Muscle layer of colon (tissue), 2 donors: ENCODE data around the gene SH3GL3.

ENCODE experiments used
- H3K27ac ChIP-seq: one replicate; pipeline ENCODE4 v1.7.0; 2013; ENCODE audit warnings: low read depth, mild to moderate bottlenecking, low read length, moderate library complexity
- H3K27me3 ChIP-seq, 2 donors: one replicate each; pipeline ENCODE4 v1.7.0; 2013; ENCODE audit warnings: low read length in 2 of 2, mild to moderate bottlenecking in 2 of 2; ENCODE audit not compliant: insufficient read depth in 2 of 2, control insufficient read depth in 1 of 2
- H3K36me3 ChIP-seq: one replicate; pipeline ENCODE4 v1.7.0; 2013; ENCODE audit warnings: mild to moderate bottlenecking, low read length; ENCODE audit not compliant: insufficient read depth
- H3K4me1 ChIP-seq: one replicate; pipeline ENCODE4 v1.7.0; 2013; ENCODE audit warnings: mild to moderate bottlenecking, low read length; ENCODE audit not compliant: insufficient read depth
- H3K4me3 ChIP-seq, 2 donors: one replicate each; pipeline ENCODE4 v1.7.0; 2013; ENCODE audit warnings: low read length in 2 of 2, low read depth in 1 of 2, mild to moderate bottlenecking in 1 of 2, moderate library complexity in 1 of 2
- H3K9ac ChIP-seq: one replicate; pipeline ENCODE4 v1.7.0; 2013; ENCODE audit warnings: low read length
- H3K9me3 ChIP-seq: one replicate; pipeline ENCODE4 v1.7.0; 2013; ENCODE audit warnings: mild to moderate bottlenecking, low read length
- donor health status: abdominal sarcoma.
- donor health status: Adenocarcinoma of cecum.

Gene SH3GL3

DNA sequence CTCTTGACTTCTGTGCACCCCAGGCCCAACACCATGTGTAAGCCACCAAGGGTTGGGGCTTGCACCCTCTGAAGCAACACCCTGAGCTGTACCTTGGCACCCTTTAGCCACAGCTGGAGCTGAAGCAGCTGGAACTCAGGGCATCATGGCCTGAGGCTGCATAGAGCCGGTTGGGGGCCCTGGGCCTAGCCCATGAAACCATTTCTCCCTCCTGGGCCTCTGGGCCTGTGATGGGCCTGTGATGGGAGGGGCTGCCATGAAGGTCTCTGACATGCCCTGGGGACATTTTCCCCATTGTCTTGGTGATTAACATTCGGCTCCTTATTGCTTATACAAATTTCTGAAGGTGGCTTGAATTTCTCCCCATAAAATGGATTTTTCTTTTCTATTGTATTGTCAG is 184.4 kb downstream of the SH3GL3 start:
- no peak overlapping the region for H3K9ac ChIP-seq
- H3K27me3 ChIP-seq: no peaks in the 10 kb centered on the region
- H3K36me3 ChIP-seq: no peaks in the 10 kb centered on the region
- H3K27ac ChIP-seq: no peak overlapping the region
- no peaks in the 10 kb centered on the region for H3K9me3 ChIP-seq
- no peaks in the 10 kb centered on the region for H3K4me1 ChIP-seq
- no peak overlapping the region for H3K4me3 ChIP-seq

DNA sequence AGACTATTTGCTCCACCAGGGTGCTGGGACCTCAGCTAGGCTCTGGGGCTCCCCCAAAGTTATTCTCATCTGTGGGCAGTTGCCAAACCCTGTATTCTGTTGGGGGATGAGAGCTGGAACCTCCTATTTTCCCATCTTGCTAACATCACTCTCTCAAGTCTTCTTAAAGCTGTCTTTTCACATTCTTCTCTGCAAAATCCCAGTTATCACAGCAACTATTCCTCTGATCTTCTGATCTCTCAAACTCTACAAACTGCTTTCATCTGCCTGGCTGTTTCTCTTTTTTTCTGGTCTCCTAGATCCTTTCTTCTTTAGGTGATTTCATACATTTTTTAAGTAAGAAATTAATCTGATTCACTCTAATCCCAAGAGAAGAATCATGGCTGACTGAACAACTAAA is 196.1 kb downstream of the SH3GL3 start:
- no peak overlapping the region for H3K4me3 ChIP-seq
- H3K36me3 ChIP-seq: no peaks in the 10 kb centered on the region
- H3K4me1 ChIP-seq: no peaks in the 10 kb centered on the region
- no peak overlapping the region for H3K27ac ChIP-seq
- H3K9me3 ChIP-seq: peaks cover 4% of the 10 kb centered on the region
- no peaks in the 10 kb centered on the region for H3K27me3 ChIP-seq
- no peak overlapping the region for H3K9ac ChIP-seq

DNA sequence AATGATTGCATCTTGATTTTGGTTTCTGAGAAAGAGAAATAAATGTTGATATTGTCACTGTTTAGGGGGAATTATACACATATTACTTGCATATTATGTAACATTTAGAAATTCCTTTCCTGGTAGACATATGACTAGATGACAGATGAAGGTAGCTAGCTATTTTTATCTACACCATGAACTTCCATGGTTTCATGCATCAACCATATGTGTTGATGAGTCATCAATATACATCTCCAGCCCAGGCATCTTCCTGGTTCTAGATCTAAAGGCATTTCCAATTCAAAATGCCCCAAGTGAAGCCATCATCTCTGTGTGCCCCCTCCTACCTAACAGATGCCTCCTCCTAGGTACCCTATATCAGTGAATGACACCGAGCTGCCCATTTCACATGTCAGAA is 197.3 kb downstream of the SH3GL3 start:
- Histone ChIP-seq H3K4me3 (no peak overlapping the region), H3K36me3 (no peaks in the 10 kb centered on the region), H3K9ac (no peak overlapping the region), H3K27me3 (no peaks in the 10 kb centered on the region), H3K27ac (no peak overlapping the region), H3K4me1 (no peaks in the 10 kb centered on the region), H3K9me3 (peaks cover 4% of the 10 kb centered on the region)

DNA sequence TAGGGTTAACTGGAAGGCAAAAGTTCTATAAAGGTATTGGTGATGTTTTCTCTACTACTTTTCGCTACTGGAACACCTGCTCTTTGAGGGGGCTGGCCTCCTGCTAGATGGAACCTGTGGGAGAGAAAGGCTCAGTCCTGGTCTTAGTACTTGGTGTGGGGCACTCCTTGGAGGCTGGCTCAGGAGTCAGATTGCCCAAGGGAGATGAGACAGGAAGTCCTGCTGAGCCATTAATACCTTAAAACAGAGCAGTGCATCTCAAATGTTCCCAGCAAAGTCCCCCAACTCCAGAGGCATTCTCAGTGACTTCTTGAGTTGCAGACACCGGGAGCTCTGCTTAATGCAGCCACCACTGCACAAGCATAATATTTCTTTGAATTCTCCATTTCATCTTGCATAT is 203.7 kb downstream of the SH3GL3 start:
- Histone ChIP-seq H3K36me3 (peaks cover 3% of the 10 kb centered on the region), H3K27ac (no peak overlapping the region), H3K9ac (no peak overlapping the region), H3K4me1 (peaks cover 8% of the 10 kb centered on the region), H3K27me3 (no peaks in the 10 kb centered on the region), H3K4me3 (no peak overlapping the region), H3K9me3 (no peaks in the 10 kb centered on the region)

DNA sequence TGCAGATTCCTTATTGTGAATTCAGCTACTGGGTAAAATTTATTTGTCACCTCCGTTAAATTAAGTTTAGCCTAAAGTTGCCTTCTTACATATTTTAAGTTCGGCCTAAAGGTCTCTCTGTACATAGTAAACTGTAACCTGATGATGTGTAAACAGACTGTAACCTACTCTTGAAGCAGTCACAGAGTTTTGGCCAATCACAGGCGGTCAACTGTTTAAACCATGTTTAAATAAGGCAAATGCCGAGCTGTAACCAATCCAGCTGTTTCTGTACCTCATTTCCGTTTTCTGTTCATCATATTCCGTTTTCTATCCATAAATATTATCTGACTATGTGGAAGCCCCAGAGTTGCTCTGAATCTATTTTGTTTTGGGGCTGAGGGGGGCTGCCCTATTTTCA is 204.4 kb downstream of the SH3GL3 start:
- H3K27ac ChIP-seq: no peak overlapping the region
- no peaks in the 10 kb centered on the region for H3K27me3 ChIP-seq
- no peaks in the 10 kb centered on the region for H3K9me3 ChIP-seq
- peaks cover 14% of the 10 kb centered on the region for H3K4me1 ChIP-seq
- H3K36me3 ChIP-seq: peaks cover 9% of the 10 kb centered on the region
- no peak overlapping the region for H3K4me3 ChIP-seq
- H3K9ac ChIP-seq: no peak overlapping the region

DNA sequence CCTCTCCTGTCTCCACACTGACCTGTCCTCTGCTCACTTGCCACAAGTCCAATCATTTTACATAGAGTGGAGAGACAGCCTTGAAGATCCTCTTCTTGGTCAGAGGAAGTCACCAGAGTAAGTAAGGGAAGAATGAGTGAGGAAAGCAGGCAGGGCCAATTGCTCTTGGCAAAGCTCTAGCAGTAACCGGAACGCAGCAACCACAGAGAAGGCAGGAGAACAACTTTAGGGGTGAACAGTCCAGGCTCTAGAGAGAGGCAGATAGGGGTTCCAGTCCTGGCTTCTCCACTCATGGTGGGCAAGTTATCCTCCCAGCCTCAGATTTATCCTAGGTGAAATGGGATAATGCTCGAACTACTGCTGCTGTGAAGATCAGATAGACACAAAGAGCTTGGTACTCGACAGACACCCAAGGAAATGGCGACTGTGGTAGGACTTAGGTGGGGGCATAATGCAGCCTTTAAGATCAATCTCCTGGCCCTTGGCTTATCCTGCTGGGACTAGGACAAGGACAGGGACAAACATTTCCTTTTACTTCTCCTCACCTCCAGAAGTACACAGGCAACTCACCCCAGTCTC is 205.6 kb downstream of the SH3GL3 start:
- Histone ChIP-seq H3K4me3 (no peak overlapping the region), H3K27me3 (no peaks in the 10 kb centered on the region), H3K9ac (no peak overlapping the region), H3K36me3 (peaks cover 16% of the 10 kb centered on the region), H3K27ac (peak overlapping the region; percentile 66), H3K4me1 (peaks cover 25% of the 10 kb centered on the region), H3K9me3 (no peaks in the 10 kb centered on the region)

DNA sequence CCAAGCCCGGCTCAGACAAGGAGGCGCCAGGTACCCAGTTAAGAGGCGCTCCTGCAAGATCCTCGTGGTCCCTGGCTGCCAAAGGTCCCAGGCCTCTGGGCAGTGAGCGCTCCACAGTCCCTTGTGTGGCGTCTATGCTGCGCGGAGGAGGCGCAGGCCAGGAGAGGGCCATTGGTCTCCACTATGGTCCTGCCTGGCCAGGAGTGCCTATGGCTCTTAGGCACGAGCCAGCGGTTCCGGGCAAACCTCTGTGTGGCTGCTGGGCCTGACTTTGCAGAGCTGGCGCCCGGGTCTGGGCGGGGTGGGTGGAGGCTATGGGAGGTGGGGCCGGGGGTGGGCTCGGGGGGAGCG is 206.1 kb downstream of the SH3GL3 start:
- Histone ChIP-seq H3K4me1 (peaks cover 31% of the 10 kb centered on the region), H3K4me3 (peak overlapping the region in 1 of 2 donors; percentile 21), H3K36me3 (peaks cover 16% of the 10 kb centered on the region), H3K27me3 (no peaks in the 10 kb centered on the region), H3K9ac (no peak overlapping the region), H3K9me3 (no peaks in the 10 kb centered on the region), H3K27ac (peak overlapping the region; percentile 66)

DNA sequence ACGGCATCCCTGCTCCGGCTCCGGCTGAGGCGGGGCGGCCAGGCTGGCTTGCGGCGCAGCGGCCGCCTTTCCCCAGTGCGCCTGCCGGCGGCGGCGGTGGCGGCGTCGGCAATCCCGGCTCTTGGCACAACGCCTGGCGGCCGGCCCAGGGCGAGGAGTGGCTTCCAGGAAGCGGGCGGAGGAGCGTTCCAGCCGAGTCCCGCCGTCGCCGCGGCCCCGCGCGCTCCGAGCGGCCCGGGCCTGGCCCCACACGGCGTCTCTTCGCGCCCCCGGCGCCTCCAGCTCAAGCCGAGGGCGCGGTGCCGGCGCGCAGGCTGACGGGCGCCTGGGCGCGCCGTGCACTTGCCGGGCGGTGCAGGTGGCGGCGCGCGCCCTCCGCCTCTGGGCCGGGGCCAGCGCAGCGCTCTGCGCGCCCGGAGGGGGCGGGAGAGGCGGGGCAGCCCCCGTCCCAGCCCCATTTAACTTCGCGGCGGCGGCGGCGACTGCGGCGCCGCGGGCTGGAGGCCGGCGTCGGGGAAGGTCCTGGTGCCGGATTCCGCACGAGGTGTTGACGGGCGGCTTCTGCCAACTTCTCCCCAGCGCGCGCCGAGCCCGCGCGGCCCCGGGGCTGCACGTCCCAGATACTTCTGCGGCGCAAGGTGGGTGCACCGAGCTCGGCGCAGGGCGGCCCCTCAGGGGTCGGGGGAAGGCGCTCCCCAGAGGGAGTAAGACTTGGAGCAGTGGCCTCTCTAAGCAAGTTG is 206.7 kb downstream of the SH3GL3 start, which contains the start of gene ADAMTSL3:
ADAMTSL3 (plus strand) TSS at position 485 of the 740 bp plus-strand sequence. CDS start 1,639 bp downstream, outside the sequence.
- peaks cover 16% of the 10 kb centered on the region for H3K36me3 ChIP-seq
- H3K9ac ChIP-seq: peak within 1 kb of the TSS; percentile 58
- no peaks in the 10 kb centered on the region for H3K9me3 ChIP-seq
- H3K4me1 ChIP-seq: peaks cover 35% of the 10 kb centered on the region
- H3K27ac ChIP-seq: peak within 1 kb of the TSS; percentile 87
- no peaks in the 10 kb centered on the region for H3K27me3 ChIP-seq
- peak within 1 kb of the TSS; percentile 84 to 88 for H3K4me3 ChIP-seq

DNA sequence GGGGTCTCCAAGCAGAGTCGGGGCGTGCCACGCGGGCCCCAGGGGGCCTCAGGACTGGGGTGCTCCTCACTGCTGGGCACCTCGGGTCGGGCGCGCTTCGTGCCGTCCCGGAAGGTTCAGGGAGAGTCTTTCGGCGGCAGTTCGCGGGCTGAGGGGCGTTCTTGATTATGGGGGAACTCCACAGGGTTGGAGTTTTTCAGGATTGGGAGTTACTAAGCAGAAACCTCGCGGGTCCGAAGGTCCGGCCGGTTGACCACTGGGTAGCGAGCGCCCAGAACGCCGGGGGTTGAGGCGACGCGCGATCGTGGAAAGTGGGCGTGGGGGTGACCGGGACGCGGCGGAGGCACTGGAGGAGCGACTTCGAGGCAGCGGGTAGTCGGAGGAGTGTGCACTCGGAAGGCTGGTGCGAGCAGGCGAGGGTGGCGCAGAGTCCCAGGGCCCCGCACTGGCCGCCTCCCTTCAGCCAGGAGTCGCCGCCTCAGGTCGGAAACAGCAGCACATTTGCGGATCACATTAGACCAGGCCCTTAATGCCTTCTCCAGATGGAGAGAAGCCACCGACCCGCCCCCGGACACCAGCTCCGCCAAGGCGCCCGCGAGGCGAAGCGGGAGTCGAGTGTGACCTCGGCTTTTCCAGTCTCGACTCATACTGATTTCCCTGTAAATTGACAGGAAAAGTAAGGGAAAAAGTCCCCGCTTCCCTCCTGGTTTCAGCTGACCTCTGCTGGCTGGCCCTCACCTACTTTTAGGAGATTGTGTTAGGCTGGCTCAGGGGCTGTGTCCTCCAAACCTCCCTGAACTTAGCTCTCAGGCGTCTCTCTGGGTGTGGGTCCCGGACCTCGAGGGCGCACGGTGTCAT is 207.5 kb downstream of the SH3GL3 start:
- H3K9me3 ChIP-seq: no peaks in the 10 kb centered on the region
- peaks cover 37% of the 10 kb centered on the region for H3K4me1 ChIP-seq
- H3K27me3 ChIP-seq: no peaks in the 10 kb centered on the region
- peak overlapping the region; percentile 87 for H3K27ac ChIP-seq
- peak overlapping the region; percentile 58 for H3K9ac ChIP-seq
- peaks cover 17% of the 10 kb centered on the region for H3K36me3 ChIP-seq
- H3K4me3 ChIP-seq: peak overlapping the region; percentile 84 to 88

DNA sequence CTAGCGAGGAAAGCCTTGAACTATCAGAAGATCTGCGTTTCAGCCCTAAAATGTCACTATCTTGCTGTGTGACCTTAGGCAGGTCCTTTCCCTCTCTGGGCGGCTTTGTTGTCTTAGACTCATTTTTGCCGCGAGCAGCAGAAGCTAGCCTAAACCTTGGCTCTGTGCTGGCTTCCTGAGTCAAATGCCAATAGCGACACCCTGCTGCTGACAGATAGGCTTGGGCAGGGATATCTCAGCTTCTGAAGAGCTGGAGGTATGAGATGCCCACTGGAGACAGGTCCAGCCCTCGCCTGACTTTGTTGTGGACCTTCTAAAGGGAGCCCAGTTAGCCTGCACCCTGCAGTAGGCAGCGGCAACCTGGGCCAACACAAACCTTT is 208.1 kb downstream of the SH3GL3 start:
- H3K27me3 ChIP-seq: no peaks in the 10 kb centered on the region
- peak overlapping the region; percentile 84 to 88 for H3K4me3 ChIP-seq
- H3K9me3 ChIP-seq: no peaks in the 10 kb centered on the region
- H3K27ac ChIP-seq: peak overlapping the region; percentile 87
- H3K36me3 ChIP-seq: peaks cover 23% of the 10 kb centered on the region
- peaks cover 37% of the 10 kb centered on the region for H3K4me1 ChIP-seq
- peak overlapping the region; percentile 58 for H3K9ac ChIP-seq

DNA sequence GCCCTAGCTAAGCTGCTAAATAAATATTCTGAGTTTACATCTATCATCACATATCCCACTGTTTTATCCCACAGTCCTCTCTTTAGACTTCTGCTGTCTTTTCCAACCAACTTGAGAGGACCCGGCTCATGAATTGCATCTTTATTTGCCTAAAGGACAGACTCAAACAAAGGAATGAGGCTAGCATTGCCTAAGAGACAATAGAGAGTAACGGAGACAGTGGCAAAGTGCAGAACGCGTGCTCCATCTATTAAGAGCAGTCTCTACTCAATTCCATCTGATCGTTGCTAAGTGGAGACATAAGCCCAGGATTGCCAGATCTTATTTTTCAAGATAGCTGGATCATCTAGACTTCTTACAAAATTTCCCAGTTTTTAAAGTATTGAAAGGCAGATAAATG is 209.1 kb downstream of the SH3GL3 start:
- H3K9ac ChIP-seq: no peak overlapping the region
- no peaks in the 10 kb centered on the region for H3K27me3 ChIP-seq
- peaks cover 23% of the 10 kb centered on the region for H3K36me3 ChIP-seq
- H3K4me1 ChIP-seq: peaks cover 37% of the 10 kb centered on the region
- no peaks in the 10 kb centered on the region for H3K9me3 ChIP-seq
- peak overlapping the region in 1 of 2 donors; percentile 84 for H3K4me3 ChIP-seq
- peak overlapping the region; percentile 43 for H3K27ac ChIP-seq
